Measurements from ENCODE around the gene OLA1.
A peak's percentile ranks its signal among the peaks of the same experiment; 100 is the strongest.
"Not testable (repeated sequence)": the region's sequence is repeated elsewhere in the genome, so short reads cannot be mapped to it uniquely, and the experiment has no call there.

The OLA1 gene

DNA sequence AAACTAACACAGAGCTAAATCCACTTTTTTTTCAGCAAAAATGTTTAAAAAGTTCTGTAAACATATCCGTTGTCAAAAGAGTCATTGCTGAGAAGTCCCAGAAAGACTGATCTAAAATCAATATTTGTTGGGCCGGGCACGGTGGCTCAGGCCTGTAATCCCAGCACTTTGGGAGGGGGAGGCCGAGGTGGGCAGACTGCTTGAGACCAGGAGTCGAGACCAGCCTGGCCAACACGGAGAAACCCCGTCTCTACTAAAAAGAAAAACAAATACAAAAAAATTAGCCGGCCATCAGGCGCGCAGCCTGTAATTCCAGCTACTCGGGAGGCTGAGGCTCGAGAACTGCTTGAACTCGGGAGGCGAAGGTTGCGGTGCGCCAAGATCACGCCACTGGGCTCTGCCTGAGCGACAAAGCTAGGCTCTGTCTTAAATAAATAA lies 1.4 kb downstream of the OLA1 start:
- TF ChIP-seq, protein P1, sequence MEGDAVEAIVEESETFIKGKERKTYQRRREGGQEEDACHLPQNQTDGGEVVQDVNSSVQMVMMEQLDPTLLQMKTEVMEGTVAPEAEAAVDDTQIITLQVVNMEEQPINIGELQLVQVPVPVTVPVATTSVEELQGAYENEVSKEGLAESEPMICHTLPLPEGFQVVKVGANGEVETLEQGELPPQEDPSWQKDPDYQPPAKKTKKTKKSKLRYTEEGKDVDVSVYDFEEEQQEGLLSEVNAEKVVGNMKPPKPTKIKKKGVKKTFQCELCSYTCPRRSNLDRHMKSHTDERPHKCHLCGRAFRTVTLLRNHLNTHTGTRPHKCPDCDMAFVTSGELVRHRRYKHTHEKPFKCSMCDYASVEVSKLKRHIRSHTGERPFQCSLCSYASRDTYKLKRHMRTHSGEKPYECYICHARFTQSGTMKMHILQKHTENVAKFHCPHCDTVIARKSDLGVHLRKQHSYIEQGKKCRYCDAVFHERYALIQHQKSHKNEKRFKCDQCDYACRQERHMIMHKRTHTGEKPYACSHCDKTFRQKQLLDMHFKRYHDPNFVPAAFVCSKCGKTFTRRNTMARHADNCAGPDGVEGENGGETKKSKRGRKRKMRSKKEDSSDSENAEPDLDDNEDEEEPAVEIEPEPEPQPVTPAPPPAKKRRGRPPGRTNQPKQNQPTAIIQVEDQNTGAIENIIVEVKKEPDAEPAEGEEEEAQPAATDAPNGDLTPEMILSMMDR (conservative IDR thresholded peaks at IDR 0.05; ENCODE audit: control insufficient read depth, insufficient read depth, low read depth, low read length), result no peak
- no peak for DNase-seq (ENCODE audit: low read depth)
- peak overlapping the region; percentile 77 for H3K4me3 ChIP-seq (ENCODE audit: control insufficient read depth, low read depth, low read length)

GRCh38 chr2:174245628-174246027 lies 2.7 kb downstream of the OLA1 start:
- not testable (repeated sequence) for H3K4me3 ChIP-seq (ENCODE audit: control insufficient read depth, low read depth, low read length); DNase-seq (ENCODE audit: low read depth)

DNA sequence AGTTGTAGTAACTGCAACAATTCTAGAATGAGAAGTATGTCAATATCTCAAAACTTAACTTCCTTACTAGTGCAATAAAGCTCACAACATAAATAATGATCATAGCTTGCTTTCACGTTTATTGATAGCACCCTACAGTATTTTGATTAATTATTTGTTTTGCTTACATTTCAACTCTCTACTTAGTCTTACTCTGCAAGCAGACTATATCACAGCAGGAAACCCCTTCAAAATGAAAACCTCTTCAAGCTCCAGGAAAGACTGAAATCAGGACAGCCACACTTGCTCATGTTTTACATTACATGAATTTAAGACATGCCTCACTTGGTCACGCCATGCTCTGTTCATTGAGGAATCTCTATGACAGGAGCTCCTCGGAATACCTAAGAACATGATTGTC lies 3.3 kb downstream of the OLA1 start:
- TF ChIP-seq, protein P1 (conservative IDR thresholded peaks at IDR 0.05; ENCODE audit: control insufficient read depth, insufficient read depth, low read depth, low read length), result no peak
- DNase-seq (ENCODE audit: low read depth), result no peak
- H3K4me3 ChIP-seq (ENCODE audit: control insufficient read depth, low read depth, low read length), result no peak overlapping the region

DNA sequence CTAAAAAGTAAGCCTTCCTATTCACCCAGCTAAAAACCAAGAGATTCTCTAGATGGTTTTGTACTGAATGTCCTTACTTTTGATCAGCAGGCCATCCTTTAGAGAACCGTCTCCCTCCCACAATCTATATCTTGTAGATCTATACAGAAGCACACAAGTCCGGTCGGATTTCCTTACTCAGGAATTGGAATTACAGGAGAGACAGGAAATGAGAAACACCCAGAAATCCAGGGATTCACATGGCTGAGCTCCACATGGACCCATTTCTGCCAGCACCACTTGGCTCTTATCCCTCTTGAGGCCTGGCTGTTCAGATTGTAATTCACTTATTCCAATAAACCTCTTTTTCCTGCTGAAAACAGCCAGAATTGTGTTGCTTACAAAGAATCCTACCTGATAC lies 4.5 kb downstream of the OLA1 start:
- TF ChIP-seq, protein P1 (conservative IDR thresholded peaks at IDR 0.05; ENCODE audit: control insufficient read depth, insufficient read depth, low read depth, low read length), result no peak
- no peak overlapping the region for H3K4me3 ChIP-seq (ENCODE audit: control insufficient read depth, low read depth, low read length)
- no peak for DNase-seq (ENCODE audit: low read depth)

DNA sequence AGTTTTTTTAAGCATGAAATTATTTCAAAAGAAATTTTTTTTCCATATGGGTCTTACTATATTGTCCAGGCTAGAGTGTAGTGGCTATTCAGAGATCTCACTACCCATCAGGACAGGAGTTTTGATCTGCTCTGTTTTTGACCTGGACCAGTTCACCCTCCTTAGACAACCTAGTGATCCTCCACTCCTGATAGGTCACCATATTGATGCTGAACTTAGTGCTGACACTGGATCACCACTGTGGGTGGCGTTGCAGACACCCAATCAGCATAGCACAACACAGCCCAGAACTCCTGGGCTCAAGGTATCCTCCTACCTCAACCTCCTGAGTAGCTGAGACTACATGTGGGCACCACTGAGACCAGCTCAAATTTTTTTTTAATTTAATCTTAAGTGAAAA lies 8.2 kb downstream of the OLA1 start:
- no peak overlapping the region for H3K4me3 ChIP-seq (ENCODE audit: control insufficient read depth, low read depth, low read length)
- no peak for DNase-seq (ENCODE audit: low read depth)
- TF ChIP-seq, protein P1 (conservative IDR thresholded peaks at IDR 0.05; ENCODE audit: control insufficient read depth, insufficient read depth, low read depth, low read length), result no peak

DNA sequence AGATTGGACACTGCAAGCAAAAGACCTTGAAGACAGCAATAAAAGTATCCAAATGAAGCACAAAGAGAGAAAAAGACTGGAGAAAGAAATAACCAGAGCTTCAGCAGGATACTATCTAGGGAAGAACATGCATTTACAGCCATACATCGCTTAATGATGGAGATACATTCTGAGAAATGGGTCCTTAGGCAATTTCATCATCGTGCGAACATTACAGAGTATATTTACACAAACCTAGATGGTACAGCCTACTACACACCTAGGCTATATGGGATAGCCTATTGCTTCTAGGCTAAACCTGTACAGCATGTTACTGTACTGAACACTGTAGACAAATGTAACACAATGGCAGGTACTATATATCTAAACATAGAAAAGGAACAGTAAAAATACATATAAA lies 11.9 kb downstream of the OLA1 start:
- TF ChIP-seq, protein P1 (conservative IDR thresholded peaks at IDR 0.05; ENCODE audit: control insufficient read depth, insufficient read depth, low read depth, low read length), result no peak
- DNase-seq (ENCODE audit: low read depth), result no peak
- no peak overlapping the region for H3K4me3 ChIP-seq (ENCODE audit: control insufficient read depth, low read depth, low read length)

- H3K4me3 ChIP-seq (ENCODE audit: control insufficient read depth, low read depth, low read length), result no peak overlapping the region
- TF ChIP-seq, protein P1 (conservative IDR thresholded peaks at IDR 0.05; ENCODE audit: control insufficient read depth, insufficient read depth, low read depth, low read length), result no peak
- DNase-seq (ENCODE audit: low read depth), result peak; percentile 25
Observed at GRCh38 chr2:174235680-174236079, 12.7 kb downstream of the OLA1 start.
